Vagina (tissue), 2 donors: ENCODE results near the gene IGHMBP2.

ENCODE experiments used
- CTCF ChIP-seq, 3 experiments: fragments of 450-650 bp in 2 of 3; fragments of 200-600 bp in 1 of 3; sonication (generic) in 1 of 3; IDR thresholded peaks; one replicate each; pipeline ENCODE4 v1.5.1; 2017 to 2019; ENCODE audit warnings: antibody characterized with exemption in 3 of 3, mild to moderate bottlenecking in 2 of 3, moderate library complexity in 2 of 3
- POLR2A ChIP-seq, 2 donors: fragments of 450-650 bp; IDR thresholded peaks; one replicate each; pipeline ENCODE4 v1.6.1; 2017; ENCODE audit warnings: antibody characterized with exemption in 2 of 2, mild to moderate bottlenecking in 2 of 2, moderate library complexity in 2 of 2

- no peak for TF ChIP-seq CTCF (IDR thresholded peaks at IDR 0.05)
- no peak for TF ChIP-seq POLR2A (IDR thresholded peaks at IDR 0.05)
These were observed 78.4 kb downstream of the IGHMBP2 start for GRCh38 chr11:68982134-68982533.
